Activated CD8-positive, alpha-beta memory T cell treated with anti-CD3 and anti-CD28 coated beads for 1 hour (primary cell): ENCODE results near the gene ADM2.
A peak's percentile ranks its signal among the peaks of the same experiment; 100 is the strongest.

Experiments used
- DNase-seq, 2 donors: peaks; one replicate each; pipeline ENCODE4 v3.0.0-alpha.2; 2020; ENCODE audit warnings: low read depth in 1 of 2; ENCODE audit errors: extremely low read depth in 1 of 2

Gene ADM2

GRCh38 chr22:50467341-50467740 is 14.0 kb upstream of the ADM2 start:
- DNase-seq, result no peak

DNA sequence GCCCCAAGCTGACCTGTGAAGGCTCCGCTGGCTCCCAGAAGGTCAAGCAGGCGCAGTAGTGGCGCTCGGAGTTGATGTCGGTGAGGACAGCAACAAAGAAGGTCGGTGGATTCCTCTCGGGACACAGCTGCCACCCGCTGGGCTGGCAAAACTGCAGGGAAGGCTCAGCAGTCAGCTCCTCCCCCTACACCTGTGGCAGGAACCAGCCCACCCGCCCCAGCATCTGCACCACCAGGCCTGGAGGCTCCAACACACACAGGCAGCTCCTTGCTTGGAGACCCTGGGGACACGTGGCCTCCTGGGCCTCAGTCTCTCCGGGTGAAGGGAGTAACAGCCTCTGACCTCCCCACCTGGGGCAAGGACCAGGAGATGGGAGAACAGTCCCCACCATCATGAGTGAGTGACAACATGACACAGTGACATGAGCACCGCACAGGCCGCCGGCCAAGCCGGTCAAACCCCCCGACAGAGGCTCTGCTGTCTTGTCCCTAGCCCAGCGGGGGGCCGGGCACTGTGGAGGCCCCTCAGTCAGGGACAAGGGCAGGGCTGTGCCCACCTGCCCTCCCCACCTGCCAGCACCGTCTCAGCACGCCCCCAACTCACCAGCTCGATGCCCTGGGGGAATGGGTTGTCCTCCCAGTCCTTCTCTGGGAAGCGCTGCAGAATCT is 13.4 kb upstream of the ADM2 start:
- DNase-seq, result no peak

DNA sequence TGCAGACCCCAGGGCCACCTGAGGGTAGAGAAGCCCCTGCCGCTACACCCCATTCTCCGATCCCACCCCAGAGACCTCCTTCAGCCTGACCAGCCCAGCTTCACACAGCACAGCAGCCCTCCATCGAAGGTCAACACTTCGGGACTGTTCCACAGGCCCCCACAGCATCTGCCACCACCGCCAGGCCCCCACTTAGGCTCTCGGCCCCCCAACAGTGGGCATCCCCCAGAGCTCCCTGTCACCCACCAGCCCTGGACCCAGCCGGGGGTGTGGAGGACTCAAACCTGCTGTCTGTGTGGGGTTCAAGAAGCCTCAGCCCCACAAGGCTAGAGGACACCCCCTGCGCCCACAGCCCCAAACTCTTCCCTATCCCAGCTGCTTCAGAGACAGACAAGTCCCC is 12.7 kb upstream of the ADM2 start:
- no peak for DNase-seq

DNA sequence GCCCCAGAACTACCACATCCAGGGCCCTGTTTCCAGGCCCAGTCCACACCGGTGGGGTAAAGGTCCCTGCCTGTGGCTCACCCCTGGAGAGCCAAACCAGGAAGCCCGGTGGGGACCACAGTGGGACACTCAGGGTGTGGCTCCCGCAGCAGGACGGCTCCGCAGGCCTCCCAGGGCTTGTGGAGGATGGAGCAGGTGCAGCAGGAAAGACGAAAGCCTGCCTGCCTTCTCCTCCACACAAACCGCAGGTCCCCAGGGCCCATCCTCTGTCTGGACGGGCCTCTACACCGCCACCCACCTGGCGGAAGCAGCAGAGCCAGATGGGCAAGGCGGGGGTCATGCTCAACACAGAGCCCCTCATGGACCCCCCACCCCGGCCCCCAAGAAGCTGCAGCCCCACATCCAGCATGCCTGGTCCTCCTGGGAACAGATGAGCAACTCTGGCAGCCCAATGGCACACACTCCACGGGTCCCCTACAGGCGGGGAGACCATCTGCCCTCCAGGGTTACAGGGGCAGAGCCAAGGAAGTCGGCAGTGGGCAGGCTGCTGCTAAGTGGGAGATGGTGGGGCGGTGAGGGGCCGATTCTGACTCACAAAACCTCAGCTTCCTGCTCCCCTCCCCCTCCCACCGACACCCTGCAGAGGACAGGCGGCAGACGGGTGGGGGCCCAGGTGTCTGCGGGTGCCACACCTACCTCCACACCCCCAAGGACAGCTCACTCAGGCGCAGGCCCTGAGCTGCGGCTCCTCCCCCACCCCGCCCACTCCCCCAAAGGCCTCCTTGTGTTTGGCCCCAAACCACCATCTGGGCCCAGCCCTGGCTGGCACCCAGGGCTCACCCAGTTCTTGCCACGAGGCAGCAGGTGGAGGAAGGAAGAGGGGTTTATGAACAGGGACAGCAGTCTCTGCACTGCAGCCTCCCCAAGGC is 11.7 kb upstream of the ADM2 start:
- DNase-seq, result peak; percentile 93 to 96

GRCh38 chr22:50470491-50470890 is 10.9 kb upstream of the ADM2 start:
- no peak for DNase-seq

- DNase-seq, result no peak
Observed at GRCh38 chr22:50471197-50471847, 10.0 kb upstream of the ADM2 start.

DNA sequence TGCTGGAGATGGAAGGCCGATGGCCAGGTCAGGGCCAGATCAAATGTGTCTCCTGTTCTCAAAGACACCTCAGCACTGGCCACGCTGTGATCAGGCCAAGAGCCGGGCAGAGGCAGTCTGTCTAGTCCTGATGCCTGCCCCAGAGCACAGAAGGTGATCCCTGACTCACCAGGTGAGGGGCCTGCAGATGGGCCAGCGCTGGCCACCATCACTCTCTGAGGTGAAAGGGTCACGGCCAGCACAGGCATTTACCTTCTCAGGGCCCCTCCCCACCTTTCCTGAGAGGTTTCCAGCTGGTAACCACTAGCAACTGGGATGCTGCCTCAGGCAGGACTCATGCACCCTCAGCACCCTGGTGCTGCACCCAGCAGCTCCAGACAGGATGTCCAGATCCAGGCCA is 9.4 kb upstream of the ADM2 start:
- no peak for DNase-seq

DNA sequence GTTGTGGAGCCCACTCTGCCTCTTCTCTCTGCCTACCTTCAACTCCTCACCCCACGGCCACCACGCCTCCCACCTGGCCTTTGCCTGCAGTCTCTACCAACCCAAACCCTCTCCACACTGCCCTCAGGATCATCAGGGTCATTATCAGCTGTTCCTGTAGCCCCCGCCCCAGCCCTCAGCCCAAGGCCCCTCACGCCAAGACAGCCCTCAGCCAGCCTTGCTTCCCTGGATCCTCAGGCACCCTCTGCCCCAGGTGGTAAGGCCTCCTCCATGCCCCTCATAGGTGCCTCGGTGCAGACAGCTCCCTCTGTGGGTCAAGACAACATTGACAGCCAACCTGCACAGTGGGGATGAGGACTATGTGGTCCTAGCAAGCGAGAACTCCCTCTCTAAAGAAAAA is 8.3 kb upstream of the ADM2 start:
- peak; percentile 28 to 33 for DNase-seq

GRCh38 chr22:50473855-50474671 is 7.3 kb upstream of the ADM2 start:
- no peak for DNase-seq

DNA sequence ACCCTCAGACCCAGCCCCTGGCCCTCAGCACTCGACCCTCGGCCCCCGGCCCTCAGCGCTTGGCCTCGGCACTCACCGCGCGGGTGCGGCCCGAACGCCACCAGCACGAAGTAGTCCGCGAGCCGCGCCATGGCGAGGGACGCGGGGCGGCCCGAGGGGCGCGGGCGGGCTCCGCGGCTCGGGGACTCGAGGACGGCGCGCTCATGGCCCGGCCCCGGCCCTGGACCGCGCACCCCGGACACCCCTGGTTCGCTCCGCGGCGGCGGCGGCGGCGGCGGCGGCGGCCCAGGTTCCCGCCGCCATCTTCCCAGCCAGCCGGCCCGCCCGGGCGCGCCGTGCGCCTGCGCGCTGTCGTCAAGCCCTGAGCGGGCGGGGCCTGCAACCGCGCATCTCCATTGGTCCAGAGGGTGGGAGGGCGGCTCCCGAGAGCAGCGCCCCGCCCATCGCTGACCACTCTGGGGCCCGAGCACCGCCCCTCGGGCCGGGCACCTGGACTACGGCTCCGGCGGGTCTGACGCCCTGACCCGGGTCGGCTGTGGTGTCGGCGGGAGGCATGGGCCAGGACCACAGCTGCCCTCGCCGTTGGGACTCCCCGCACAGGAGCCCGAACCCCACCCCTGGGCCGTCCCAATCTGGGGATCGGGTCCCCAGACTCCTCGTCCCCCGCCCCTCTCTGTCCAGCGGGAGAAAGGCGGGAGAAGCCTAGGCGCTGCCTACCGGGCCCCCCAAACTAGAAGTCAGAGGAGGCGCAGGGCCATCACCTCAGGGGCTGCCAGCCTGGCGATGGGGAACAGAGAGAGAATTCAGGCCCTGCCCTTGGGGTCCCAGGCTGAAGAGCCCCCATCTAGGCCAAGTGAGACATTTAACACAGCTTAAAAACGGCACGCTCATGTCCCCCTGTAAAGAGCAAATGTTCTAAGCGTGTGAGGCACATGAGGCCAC is 6.4 kb upstream of the ADM2 start, which contains the start of gene SBF1:
TSS of gene SBF1 (minus strand) at position 326 of the 942 bp plus-strand sequence. CDS start at position 131, 195 bp downstream.
- DNase-seq, result peak; percentile 52 to 84

- no peak for DNase-seq
Observed at GRCh38 chr22:50475652-50476002, 5.7 kb upstream of the ADM2 start.

- no peak for DNase-seq
Observed at GRCh38 chr22:50476868-50477267, 4.5 kb upstream of the ADM2 start.

GRCh38 chr22:50477923-50478322 is 3.4 kb upstream of the ADM2 start:
- no peak for DNase-seq

DNA sequence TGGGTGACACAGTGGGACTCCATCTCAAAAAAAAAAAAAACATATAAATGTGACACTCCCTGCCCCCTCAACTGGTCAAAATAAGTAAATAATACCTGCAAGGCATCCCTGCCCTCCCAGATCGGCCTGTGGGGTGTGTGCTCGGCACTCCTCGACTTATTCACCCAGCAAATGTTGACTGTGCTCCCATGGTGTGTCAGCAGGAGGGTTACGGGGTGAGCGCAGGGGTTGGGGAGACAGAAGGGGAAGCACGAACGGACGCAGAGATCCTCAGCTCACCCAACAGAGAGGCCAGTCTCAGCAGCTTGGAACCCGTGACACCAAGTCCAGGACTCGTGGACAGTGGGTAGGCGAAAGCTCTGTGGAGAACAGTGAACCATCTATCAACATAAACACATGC is 1.6 kb upstream of the ADM2 start:
- no peak for DNase-seq

DNA sequence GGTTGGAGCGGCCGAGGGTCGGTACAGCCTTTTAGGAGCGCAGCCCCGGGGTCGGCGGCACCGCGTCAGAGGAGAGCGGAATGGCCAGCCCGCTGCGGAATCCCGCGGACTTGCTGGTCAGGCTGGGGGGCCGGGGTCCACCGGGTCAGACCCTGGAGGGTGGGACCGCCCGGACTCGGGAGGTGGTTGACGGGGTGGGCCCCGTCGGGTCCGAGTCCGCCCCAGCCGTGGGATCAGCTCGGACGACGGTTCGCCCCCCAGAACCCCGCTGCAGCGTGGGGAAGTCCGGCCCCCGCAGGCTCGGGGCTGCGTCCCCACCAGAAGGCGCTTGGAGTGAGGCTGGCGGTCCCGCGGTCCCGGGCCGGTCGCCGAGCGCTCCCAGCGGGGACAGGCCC is 301 bp upstream of the ADM2 start:
- no peak for DNase-seq

GRCh38 chr22:50482107-50483074 is 1.0 kb downstream of the ADM2 start:
- DNase-seq, result no peak

- DNase-seq, result no peak
Observed at GRCh38 chr22:50483106-50483505, 1.8 kb downstream of the ADM2 start.

DNA sequence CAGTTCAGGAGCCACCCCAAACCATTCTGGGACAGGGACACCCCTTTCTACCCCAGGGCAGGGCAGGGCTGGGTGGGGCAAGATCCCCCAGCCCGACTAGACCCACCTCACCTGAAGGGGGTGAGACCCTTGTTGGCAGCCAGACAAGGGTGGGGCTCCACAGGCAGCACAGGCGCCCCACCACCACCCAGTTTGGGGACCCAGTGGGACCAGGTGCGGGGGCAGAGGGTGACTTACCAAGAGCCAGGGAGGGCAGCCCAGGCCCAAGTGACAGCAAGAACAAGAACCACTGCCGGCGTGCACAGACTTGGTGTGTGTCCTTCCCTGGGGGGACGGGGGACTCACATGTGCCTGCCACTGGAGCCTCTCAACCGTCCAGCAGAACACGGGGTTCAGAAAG is 2.2 kb downstream of the ADM2 start:
- DNase-seq, result no peak
